GM19351 (cell line): ENCODE data around the gene APBB2.

Experiments used
- ATAC-seq: cut with Tn5 transposase; IDR thresholded peaks from one replicate; pipeline ENCODE4 v1.9.1; 2021; ENCODE audit warnings: mild to moderate bottlenecking, moderate library complexity; ENCODE audit not compliant: unreplicated experiment

Gene APBB2

DNA sequence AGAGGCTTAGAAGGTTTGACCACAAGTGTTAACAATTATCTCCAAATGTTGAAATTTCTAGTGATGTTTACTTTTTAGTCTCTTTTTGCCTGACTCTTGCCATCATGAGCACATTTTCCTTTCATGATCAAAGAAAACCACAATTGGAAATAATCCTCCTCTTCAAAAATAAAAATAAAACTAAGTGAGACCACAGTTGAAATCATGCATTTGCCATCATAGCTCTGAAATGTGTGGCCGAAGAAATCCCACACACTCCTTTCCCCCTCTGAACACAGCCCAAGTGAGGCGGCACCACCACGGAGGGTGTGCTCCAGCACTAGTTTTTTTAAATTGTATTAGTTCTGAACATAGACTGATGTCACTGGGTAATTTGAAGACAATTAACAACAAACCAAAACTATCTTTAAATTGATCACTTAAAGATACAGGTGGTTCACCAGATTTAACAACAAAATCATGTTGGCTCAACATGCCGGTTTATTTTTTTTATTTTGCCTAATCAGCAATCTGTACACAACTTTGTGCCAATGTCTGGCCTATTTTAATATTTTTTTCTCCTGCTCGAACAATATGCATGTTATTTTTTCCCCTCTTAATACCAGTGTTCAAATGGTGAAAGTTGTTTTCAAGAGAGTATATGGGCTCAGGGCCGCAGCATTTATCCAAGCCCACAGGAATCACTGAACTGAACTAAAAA lies 17.6 kb downstream of the APBB2 start:
- no peak for ATAC-seq

DNA sequence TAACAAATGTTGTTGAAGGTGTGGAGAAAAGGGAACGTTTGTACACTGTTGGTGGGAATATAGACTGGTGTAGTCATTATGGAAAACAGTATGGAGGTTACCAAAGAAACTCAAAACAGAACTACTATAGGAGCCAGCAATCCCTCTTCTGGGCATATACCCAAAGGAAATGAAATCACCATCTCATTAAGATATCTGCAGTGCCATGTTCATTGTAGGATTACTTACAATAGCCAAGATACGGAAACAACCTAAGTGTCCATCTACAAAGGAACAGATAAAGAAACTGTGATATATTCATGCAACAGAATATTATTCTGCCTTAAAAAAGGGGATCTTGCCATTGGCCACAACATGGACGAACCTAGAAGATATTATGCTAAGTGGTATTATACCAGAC lies 22.2 kb downstream of the APBB2 start:
- no peak for ATAC-seq

DNA sequence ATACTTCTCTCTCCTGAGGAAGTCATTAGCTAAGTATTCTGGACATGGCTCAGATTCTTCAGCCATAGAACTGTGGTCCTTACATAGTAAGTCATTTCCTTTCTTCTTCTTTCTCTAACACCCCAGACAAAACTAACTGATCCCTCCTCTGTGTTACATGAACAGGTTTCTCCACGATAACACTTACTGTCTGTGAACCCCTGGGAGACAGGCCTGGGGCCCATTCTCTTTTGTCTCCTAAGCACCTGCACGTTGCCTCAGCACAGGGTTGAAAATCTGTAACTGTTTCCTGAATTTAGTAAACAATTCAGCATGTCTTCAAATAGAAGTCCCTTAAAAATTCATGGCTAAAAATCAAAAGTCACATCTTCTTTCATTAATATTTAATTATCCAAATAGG lies 24.7 kb downstream of the APBB2 start:
- no peak for ATAC-seq

DNA sequence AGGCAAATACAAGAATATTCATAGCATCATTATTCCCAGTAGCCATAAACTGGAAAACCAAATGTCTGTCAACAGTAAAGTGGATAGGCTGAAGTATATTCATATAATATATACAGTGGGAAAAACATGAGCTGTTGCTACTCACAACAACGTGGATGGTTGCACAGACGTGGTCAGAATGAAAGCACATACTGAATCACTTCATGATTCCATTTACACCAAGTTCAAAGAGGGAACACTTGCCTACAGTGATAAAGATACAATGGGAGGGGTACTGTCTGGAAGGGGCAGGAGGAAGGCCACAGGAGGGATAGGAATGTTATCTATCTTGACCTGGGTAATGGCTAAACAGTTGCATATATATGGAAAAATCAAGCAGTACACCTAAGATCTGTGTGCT lies 25.3 kb downstream of the APBB2 start:
- ATAC-seq: no peak

DNA sequence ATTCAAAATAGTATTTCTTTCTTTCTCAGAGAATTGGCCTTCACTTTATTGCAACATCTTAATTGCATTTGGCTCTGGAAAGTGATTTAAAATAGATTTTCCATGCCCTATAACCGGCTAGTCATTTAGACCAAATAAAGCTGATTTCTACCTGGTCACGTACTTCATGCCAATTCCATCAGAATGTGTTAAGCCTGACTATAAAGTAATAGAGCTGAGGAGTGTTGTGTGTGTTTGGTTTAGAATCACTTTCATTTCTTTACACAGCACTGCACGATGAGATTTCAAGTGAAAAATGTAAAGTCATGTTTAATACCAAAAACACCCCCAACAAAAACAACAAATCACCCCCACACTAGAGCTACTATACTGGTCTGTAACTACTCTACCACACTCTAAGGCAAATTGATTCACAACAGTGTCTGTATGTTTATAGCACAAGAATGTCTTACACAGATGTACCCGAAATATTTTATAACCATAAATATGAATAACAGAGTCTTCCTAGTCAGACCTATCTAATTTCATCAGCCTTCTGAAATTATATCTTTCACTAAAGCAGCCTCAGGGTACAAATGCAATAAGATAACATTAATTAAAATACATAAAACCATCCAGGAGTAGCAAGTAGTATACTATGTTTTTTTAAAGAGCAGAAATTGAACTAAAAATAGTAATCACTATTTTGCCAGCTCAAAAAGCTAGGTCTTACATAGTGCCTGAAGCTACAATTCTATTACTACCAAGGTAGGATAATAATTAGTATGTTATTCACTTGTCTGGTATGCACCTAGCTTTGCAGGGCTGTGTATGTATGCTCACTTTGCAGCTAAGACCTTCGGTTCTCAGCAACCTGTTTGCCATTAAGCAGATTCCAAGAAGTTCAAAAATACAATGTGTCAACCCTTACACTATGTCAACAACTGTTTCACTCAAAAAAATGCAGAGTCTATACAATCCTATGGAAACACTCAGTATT lies 28.4 kb downstream of the APBB2 start:
- ATAC-seq: no peak

DNA sequence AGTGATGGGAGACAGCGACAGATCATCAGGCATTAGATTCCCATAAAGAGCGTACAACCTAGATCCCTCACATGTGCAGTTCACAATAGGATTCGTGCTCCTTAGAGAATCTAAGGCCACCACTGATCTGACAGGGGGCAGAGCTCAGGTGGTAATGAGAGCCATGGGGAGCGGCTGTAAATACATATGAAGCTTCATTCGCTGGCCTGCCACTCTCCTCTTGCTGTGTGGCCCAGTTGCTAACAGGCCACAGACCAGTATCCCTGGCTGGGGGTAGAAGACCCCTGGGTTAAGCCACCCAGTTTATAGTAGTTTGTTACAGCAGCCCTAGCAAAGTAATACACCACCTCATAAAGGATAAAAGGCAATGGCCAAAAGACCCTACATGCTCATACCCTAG lies 30.3 kb downstream of the APBB2 start:
- ATAC-seq: no peak

DNA sequence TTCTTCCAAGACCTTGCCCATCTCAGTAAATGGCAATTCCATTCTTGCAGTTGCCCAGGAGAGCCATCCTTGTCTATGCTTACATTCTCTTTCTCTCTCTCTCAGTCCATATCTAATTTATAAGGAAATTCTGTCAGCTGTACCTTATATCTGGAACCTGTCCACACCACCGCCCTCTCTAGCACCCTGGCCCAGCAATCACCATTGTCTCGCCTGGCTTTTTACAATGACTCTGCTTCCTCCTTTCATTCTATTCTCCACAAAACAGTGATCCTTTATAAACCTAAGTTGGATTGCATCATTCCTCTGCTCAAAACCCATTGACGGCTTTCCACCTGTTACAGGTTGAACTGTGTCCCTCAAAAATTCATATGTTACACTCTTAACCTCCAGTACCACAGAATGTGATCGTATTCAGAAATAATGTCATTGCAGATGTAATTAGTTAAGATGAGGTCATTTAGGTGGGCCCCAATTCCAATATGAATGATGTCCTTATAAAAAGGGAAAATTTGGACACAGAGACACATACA lies 31.3 kb downstream of the APBB2 start:
- no peak for ATAC-seq

DNA sequence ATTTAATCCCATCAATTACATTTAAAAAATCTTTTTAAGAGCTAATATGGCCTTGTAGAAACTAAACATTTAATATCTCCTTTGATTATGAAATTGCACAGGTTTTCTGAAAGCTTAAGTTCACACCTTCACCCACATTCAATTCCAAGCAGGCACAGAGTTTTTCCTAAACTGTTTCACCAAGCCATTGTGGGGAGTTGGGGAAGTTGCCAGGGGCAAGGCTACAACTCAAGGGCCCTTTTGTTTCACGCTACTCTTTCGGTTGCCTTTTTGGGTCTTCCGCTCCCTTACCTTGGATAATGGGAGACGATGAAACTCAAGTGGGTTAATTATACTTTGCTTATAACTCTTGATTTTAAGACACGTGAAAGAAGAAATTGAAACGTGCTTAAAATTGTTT lies 33.3 kb downstream of the APBB2 start:
- no peak for ATAC-seq

DNA sequence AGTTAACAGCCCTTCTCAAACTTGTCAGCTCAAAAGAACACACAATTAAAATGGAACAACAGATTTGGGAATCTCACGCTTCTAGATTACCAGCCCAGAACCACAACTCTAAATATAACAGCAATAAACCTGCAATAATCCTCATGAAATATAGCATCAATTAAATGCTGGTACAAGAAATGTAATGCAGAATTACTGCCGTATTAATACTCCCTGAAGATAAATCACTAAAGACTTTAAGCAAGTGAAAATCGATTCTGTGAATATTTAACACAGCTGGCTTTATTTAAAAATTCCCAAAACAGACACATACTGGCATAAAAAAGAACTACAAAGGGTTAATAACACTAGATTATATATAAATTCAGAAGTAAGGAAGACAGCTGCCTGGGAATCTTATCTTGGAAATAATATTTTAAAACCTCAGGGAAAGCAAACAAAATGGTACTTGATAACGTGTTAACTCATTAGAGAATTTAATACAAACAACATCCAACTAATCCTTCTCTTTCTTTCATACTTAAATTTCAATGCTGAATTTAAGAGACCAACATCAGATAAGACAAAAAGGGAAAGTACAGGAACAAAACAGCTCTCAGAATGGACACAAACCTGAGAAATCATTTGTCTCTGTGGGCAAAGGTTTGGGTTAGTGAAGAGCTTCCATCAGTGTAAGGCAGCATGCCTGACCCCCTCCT lies 34.7 kb downstream of the APBB2 start:
- no peak for ATAC-seq

DNA sequence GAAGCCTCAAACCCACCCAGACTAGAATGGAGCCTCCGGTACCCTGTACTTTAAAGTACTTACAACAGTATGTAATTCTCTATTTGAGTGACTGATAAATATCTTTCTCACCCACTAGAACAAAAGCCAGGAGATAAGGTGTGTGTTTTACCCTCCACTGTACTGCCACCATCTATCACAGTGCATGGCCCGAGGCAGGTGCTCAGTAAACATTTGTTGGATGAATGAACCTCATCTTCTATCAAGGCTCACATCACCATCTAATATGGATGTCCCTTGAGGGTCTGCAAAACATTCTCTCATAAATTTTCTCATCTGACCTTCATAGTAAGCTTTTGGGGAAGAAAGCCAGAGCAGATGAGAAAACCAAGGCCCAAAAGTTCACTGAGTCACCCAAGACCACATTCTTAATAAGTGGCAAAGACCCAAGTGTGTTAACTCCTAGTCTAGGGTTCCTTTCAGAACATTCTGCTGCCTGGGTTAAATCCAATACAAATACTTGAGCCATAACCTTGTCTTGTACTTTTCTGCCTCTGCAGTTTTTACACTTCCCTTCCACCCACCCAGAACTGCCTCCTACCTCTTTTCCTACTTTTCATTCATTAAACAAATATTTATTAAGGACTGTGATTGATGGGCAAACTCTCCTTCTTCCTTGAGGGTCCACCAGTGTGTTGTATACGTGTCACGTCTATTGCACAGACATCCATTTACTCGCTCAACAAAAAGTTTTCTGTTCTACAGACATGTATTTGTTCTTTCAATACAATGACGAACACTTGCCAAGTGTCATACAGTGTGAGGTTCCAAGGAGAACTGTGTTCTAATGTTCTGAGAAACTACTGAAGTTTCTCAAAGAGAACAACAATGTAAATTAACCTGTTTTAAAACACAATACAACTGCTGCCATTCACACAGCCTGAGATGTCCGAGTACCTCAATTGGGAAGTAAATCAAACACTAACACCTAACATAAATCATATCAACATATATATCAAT lies 35.7 kb downstream of the APBB2 start:
- ATAC-seq: no peak

DNA sequence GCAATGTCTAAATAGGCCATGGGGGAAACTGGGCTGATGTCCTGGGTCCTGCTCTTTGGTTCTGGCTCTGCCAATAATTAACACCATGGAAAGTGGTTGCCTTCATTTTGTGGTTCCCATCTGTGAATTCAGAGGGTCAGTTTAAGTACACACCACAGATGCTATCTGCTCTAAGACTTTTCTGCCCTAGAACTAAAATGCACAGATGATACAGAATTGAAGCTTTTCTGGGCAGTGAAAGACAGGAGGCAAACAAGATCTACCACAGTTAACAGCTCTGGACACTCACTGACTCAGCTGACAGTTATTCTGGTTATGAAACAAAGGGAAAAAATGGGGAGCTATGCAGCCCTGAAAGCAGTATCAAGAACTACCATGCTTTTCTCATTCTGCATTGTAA lies 37.3 kb downstream of the APBB2 start:
- no peak for ATAC-seq

DNA sequence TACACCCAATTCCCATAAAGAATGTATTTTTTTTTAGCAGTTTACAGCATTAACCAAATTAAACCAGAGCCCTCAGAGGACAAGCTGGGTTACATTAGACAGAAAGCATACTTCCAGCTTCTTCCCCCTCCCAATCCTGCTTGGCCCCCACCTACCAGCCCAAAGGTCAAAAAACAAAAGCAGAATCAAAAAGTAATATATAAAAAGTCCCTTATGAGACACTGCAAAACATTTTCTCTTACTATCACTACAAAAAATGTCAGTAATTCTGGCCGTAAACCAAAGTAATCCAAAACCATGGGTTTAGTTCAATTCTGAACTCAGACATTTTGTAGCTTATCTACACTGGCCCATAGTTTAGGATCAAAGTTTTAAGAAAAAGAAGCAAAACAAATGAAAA lies 38.0 kb downstream of the APBB2 start:
- ATAC-seq: no peak

DNA sequence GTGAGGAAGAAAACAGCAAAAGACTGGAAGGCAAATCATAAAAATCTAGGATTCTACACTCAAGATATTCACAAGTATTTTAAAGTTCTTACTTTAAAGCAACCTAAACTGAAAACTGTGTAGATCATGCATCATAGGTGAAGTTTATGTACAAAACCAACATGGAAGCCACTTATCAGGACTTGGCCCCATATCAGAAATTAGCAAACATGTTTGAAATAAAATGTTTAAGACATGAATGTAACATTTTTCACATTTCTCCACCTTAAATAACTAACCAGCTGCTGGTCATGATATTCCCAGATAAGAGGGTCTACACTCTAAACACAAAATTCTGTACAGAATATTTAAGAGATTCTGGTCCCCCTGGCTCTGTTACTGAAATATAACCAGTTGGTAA lies 38.5 kb downstream of the APBB2 start:
- ATAC-seq: no peak

DNA sequence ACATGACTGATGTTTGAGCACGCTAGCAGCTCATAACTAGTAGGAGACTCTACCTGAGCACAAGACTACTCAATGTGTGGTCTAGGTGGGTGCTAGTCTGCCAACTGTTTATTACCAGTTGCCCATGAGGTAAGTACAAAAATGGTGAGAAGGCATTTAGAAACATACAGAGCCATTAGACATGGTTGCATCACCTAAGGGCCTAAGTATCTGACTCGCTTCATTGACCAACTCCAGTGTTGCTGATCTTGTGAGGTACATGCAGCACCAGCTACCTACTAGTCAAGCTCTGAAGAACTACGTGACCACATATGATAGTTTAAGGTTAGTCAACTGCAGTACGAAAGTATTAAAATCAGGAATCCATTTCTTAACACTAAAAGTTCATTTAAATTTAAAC lies 39.9 kb downstream of the APBB2 start:
- no peak for ATAC-seq

DNA sequence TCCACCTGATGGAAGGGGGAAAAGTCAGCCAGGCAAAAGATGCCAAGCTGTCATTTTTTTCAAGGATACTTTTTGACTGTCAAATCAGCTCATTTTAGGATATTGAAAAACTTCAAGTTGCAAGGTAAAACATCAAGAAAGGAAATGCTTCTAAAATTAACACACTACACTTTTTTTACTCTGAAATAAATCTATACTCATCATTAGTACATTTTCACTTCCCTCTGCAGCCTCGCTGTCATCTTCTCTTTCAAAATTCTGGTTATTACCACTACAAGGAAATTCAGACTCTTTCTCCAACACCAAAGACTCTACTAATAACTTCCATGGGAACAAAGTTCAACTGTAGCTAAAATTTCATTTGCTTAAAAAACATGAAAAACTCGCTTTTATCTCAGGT lies 41.6 kb downstream of the APBB2 start:
- no peak for ATAC-seq

DNA sequence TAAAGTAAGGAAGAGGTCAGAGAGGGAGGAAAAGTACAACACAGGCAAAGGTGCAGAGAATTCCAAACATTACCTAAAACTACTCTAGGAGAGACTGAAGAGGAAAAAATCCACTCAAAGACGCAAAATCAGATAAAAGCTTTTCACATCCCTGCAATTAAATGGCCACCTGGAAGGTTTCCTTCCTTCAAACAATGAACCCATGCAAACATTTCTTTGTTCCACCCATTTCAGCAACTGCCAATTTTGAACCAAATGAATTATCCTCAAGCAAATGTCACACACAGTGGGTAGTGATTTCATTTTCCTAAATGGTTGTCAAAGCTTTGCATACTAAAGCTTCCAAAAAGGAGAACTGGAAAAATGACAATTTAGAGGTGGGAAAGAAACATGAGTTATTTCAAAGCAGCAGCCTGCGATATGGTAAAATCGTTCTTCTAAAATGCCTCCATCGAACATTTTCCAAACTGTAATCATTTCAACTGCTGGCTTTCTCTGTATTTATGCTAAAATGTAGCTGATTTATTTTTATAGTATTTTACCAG lies 45.0 kb downstream of the APBB2 start:
- ATAC-seq: no peak

DNA sequence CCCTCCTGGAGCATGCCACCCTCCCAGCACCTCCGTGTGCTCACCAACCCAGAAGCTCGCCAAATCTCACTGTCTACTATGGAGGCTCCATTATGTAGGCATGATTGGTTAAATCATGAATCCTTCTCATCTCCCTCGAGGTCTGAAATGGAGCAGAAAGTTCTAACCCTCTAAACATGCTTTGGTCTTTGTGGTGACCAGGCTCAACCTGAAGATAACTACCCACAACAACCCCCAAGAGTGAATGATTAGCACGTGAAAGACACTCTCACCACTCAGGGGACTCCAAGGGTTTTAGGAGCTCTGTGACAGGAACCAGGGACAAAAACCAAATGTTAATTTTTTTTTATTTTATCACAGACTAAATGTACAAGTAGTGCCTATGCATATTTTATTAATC lies 47.2 kb downstream of the APBB2 start:
- ATAC-seq: no peak

DNA sequence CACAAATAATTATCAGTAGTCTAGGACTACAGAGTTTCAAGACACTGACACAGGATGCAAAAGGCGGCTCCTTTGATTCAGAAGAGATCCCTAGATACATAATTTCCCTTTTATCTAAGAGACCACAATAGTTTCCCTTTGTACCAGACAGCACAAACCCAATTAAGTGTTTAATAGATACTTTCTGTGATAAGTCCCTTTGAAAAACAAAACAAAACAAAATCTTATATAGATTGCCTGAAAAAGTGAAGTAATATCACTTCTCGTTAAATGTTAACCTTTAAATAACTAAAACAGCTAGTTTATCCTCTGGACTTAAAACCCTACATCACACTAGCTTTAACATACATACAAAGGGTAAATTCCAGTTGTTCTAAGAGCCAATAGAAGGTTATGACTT lies 49.9 kb downstream of the APBB2 start:
- ATAC-seq: no peak

DNA sequence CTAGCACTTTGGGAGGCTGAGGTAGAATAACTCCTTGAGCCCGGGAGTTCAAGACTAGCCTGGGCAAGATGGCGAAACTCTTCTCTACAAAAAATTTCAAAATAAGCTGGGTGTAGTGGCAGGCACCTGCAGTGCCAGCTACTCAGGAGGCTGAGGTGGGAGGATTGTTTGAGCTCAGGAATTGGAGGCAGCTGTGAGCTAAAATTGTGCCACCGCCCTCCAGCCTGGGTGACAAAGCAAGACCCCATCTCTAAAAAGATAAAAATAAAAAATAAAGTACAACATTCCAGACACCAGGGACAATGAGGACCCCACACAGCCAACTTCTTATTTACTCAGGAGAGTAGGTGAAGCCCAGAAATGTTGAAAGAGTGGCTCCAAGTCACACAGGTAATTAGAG lies 53.0 kb downstream of the APBB2 start:
- no peak for ATAC-seq

DNA sequence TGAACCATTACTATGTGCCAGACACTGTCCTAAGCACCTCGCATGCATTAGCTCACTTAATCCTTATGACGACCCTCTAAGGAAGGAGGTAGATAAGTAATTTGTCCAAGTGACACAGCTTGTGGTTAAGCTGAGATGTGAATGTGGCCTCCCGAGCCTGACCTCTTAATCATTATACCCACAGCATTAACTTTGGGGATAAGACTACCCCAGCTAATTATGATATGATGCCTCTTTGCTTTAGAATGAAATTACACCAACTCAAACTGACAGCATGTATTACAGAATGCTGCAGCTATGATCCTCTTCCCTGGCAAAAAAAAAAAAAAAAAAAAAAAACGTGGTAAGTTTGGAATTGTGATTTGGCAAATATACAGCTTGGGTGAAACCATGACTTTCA lies 53.5 kb downstream of the APBB2 start:
- no peak for ATAC-seq
